HG03066 (cell line): ENCODE data around the gene PSME2.

ENCODE experiments used
- ATAC-seq: cut with Tn5 transposase; IDR thresholded peaks from one replicate; pipeline ENCODE4 v1.9.1; 2021; ENCODE audit warnings: low read depth; ENCODE audit not compliant: unreplicated experiment

The PSME2 gene

GRCh38 chr14:24146453-24146977, at the start of gene PSME2:
Gene PSME2, minus strand, starts transcription at chr14:24146610. Its CDS starts 29 bp downstream, at chr14:24146581.
- ATAC-seq: peak; percentile 57

DNA sequence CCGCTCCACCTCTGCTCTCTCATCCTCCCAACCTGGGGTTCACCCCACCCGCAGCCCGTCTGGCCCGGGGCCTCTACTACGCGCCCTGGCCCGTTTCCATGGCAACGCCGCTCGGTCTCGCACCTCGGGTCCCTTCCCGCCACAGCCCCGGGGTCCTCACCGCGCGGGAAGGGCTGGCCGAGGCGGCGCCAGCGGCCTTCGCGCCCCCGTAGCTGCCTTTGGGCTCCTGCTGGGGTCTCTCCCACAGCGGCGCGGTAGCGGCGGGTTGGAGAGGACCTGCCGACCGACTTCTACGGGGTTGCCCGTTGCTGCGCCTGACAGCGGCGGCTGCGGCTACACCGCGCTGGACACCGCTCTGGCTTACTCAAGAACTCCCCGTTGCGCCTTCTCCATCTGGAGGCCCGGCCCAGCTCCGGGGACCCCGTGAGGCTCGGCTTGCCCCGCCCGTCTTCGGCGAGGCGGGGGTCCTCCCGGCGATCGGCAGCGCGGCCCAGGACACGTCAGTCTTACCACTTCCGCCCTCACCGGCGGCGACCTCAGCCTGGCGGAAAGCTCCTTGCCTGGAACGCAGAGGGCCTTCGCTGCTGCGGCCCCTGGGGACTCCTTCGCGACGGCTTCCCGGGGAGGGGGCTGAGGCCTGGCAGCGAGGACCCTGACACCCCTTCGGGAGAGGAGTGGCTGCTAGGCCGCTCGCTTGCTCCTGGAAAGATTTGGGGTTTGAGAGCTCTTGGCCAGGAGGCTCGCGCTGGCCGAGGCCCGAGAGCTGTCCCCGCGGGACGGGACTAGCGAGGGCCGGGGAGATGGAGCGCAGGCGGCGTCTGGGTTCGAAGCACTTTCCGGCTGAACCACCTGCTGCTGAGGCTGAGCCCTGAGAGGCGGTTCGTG, 49.0 kb upstream of the PSME2 start, which contains the start of gene TM9SF1:
Gene TM9SF1 (minus strand): TSS at position 256 of the 885 bp plus-strand sequence. CDS start 422 bp downstream, outside the sequence.
- peak; percentile 82 for ATAC-seq

GRCh38 chr14:24194873-24195185, 48.4 kb upstream of the PSME2 start:
- ATAC-seq: no peak

DNA sequence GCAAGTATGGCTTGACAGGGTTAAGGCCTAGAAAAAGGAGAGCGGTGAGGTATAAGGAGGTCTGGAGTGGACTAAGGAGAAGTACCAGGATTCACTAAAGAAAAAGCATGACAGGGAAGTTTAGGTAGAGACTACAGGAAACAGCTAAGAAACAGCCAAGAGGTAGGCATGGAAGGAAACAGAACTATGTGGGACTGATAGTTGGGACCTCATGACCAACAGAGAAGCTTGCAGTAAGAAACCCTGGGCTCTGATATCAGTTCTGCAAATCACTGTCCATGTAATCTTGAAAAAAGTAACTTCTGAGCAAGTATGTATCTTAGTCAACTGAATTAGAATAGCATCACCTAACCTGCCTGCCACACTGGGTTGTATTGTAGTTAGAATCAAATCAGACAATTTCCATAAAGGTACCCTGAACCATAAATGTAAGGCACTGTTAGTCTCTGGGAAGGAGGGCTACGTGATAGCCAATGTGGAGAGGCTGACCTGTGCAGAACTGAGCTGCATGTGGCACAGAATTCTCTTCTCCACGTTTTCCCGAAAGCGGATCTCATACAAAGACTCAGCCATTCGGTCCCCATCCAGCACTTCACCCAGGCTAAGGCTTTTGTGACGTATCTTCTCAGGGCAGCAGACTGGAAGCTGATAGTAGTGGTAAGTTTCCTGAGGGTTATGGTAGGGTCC, 47.9 kb upstream of the PSME2 start:
- no peak for ATAC-seq

GRCh38 chr14:24192933-24193332, 46.5 kb upstream of the PSME2 start:
- no peak for ATAC-seq

- no peak for ATAC-seq
These were observed 44.0 kb upstream of the PSME2 start for GRCh38 chr14:24190416-24190815.

DNA sequence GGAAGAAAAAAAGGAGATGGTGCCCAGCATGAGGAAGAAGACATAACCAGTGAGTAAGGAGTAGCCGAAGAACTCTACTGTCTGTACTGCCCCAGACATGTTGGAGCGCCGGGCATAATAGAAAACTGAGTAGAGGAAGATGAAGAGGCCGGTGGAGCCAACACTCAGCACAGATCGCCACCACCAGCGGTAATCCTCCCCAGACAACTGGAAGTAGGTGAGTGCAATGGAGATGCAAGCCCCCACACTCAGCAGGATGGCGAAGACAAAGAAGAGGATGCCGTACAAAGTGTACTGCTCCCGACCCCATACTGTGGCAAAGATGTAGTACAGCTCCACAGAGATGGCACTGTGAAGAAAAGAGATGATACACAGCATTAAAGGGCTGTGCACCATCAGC, 43.0 kb upstream of the PSME2 start:
- ATAC-seq: no peak

- ATAC-seq: no peak
These were observed 42.6 kb upstream of the PSME2 start for GRCh38 chr14:24189059-24189375.

DNA sequence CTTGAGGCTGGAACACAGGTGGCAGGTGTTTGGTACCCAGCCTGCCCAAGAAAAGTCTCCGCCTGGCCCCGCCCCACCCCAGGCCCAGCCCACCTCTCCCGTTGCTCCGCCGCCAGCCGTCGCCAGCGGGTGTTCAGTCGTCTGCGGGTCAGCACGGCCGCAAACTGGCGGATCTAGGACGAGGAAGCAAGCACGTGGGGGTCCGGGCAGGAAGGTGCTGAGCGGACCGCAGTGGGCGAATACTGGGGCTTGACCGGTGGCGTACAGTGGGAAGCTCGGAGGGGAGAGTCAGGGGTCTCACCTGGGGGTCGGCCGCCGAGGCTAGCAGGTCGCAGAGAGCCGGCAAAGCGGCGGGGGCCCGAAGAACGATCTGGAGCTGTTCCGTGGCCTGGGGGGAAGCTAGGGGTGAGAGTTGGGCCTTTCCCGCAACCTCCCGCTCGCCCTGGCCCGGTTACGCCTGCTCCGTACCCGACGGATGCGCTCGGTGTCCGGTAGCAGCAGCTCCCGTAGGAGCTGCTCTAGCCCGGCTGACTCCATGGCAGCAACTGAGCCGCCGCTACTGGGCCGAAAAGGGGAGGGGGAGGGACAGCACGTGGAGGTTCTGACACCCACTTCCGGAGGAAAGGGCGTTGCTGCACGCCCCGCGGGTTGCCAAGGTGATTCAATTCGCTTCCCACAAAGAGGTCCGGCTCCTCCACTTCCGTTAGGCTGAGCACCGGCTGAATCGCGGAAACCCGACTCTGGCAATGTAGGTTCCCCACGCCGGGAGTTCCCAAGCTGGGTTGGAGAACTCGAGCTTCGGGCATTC, 42.0 kb upstream of the PSME2 start, which contains the start of gene IPO4:
Gene IPO4 (minus strand): TSS at position 566 of the 808 bp plus-strand sequence. CDS start 29 bp downstream, at position 537.
- peak; percentile 94 for ATAC-seq

DNA sequence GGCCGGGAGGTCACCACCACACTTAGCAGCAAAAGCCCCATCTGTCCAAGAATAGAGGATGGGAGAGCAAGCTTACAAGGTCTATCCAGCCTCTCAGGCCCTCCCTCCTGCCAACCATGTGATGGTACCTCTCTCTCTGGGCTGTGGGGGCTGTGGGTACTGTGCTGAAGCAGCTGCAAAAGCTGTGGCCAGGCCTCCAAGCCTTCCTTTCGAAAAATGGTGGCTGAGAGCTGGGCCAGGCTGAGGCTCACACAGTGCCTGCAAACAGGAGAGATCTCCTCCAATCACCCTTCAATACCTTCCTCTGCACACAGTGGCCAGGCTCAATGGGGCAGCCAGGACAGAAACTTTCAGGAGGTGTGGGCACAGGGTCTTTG, 41.1 kb upstream of the PSME2 start:
- no peak for ATAC-seq

- no peak for ATAC-seq
These were observed 40.6 kb upstream of the PSME2 start for GRCh38 chr14:24186831-24187538.

DNA sequence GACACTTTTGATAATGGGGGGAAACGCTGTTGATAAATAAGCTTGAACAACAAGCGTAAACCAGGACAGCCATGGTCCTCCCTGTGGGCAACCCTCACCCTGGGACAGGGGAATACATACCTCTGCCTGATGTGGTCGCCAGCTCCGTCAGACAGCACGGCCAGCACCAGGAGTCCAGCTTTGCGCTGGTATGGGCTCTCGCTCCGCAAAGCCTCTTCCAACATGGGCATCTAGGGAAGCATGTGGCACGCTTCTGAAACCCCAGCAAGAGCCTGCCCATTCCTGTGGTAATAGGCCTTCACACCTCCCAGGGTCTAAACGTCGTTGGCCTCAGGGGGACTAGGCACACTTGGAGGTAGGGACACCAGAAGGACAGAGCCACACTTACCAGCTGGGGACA, 39.3 kb upstream of the PSME2 start:
- no peak for ATAC-seq

GRCh38 chr14:24185026-24185425, 38.6 kb upstream of the PSME2 start:
- ATAC-seq: no peak

GRCh38 chr14:24184104-24184970, 37.9 kb upstream of the PSME2 start:
- no peak for ATAC-seq

GRCh38 chr14:24183014-24183481, 36.6 kb upstream of the PSME2 start:
- ATAC-seq: no peak

GRCh38 chr14:24182110-24182882, 35.9 kb upstream of the PSME2 start:
- no peak for ATAC-seq

GRCh38 chr14:24181371-24182077, 35.1 kb upstream of the PSME2 start:
- ATAC-seq: no peak
